ENCODE data around the gene SLX4IP.

The SLX4IP gene

GRCh38 chr20:10644458-10645204 lies 209.5 kb downstream of the SLX4IP start:
- DNase-seq (ENCODE audit: extremely low read depth in 1 of 2, low read depth in 1 of 2), result no peak

- DNase-seq (ENCODE audit: extremely low read depth in 1 of 2, low read depth in 1 of 2), result no peak
Observed at GRCh38 chr20:10645205-10645570, 210.1 kb downstream of the SLX4IP start.

- no peak for DNase-seq (ENCODE audit: extremely low read depth in 1 of 2, low read depth in 1 of 2)
Observed at GRCh38 chr20:10646006-10646405, 210.9 kb downstream of the SLX4IP start.

GRCh38 chr20:10646886-10647420 lies 211.8 kb downstream of the SLX4IP start:
- DNase-seq (ENCODE audit: extremely low read depth in 1 of 2, low read depth in 1 of 2), result no peak

- no peak for DNase-seq (ENCODE audit: extremely low read depth in 1 of 2, low read depth in 1 of 2)
Observed at GRCh38 chr20:10647471-10647870, 212.4 kb downstream of the SLX4IP start.

- DNase-seq (ENCODE audit: extremely low read depth in 1 of 2, low read depth in 1 of 2), result no peak
Observed at GRCh38 chr20:10647909-10648308, 212.8 kb downstream of the SLX4IP start.

GRCh38 chr20:10648651-10649050 lies 213.5 kb downstream of the SLX4IP start:
- no peak for DNase-seq (ENCODE audit: extremely low read depth in 1 of 2, low read depth in 1 of 2)

GRCh38 chr20:10649080-10649796 lies 214.1 kb downstream of the SLX4IP start:
- DNase-seq (ENCODE audit: extremely low read depth in 1 of 2, low read depth in 1 of 2), result no peak

- no peak for DNase-seq (ENCODE audit: extremely low read depth in 1 of 2, low read depth in 1 of 2)
Observed at GRCh38 chr20:10649797-10650160, 214.7 kb downstream of the SLX4IP start.

- no peak for DNase-seq (ENCODE audit: extremely low read depth in 1 of 2, low read depth in 1 of 2)
Observed at GRCh38 chr20:10651227-10651990, 216.3 kb downstream of the SLX4IP start.

- no peak for DNase-seq (ENCODE audit: extremely low read depth in 1 of 2, low read depth in 1 of 2)
Observed at GRCh38 chr20:10652185-10652584, 217.1 kb downstream of the SLX4IP start.

GRCh38 chr20:10652660-10653261 lies 217.7 kb downstream of the SLX4IP start:
- DNase-seq (ENCODE audit: extremely low read depth in 1 of 2, low read depth in 1 of 2), result no peak

- no peak for DNase-seq (ENCODE audit: extremely low read depth in 1 of 2, low read depth in 1 of 2)
Observed at GRCh38 chr20:10653599-10654249, 218.6 kb downstream of the SLX4IP start.

GRCh38 chr20:10654250-10654610 lies 219.1 kb downstream of the SLX4IP start:
- no peak for DNase-seq (ENCODE audit: extremely low read depth in 1 of 2, low read depth in 1 of 2)

- no peak for DNase-seq (ENCODE audit: extremely low read depth in 1 of 2, low read depth in 1 of 2)
Observed at GRCh38 chr20:10654630-10655029, 219.5 kb downstream of the SLX4IP start.

- no peak for DNase-seq (ENCODE audit: extremely low read depth in 1 of 2, low read depth in 1 of 2)
Observed at GRCh38 chr20:10655720-10656669, 220.9 kb downstream of the SLX4IP start.

- DNase-seq (ENCODE audit: extremely low read depth in 1 of 2, low read depth in 1 of 2), result no peak
Observed at GRCh38 chr20:10657453-10657852, 222.3 kb downstream of the SLX4IP start.

GRCh38 chr20:10658051-10658823 lies 223.1 kb downstream of the SLX4IP start:
- DNase-seq (ENCODE audit: extremely low read depth in 1 of 2, low read depth in 1 of 2), result no peak

All from stimulated activated CD8-positive, alpha-beta memory T cell treated with anti-CD3 and anti-CD28 coated beads, Interleukin-7, amount 100 ng/mL, for 48 hours (primary cell).